H1 (cell line): Measurements from ENCODE around the gene COX19. TPM values are rescaled to one million over a fixed set of nuclear protein-coding genes. Genes with fewer than 3 reads are reported as not detected.

ENCODE experiments used
- CTCF ChIA-PET: fragments of 300-600 bp; sonication (Branson Sonifier 250); formaldehyde crosslinking; loops from one replicate; lab custom pipeline; 2021; ENCODE audit not compliant: partially characterized antibody; lab: Charles Lee
- POLR2A ChIA-PET: fragments of 300-600 bp; sonication (Branson Sonifier 250); formaldehyde crosslinking; loops from one replicate; lab custom pipeline; 2021; ENCODE audit warnings: inconsistent platforms; ENCODE audit not compliant: partially characterized antibody; lab: Charles Lee
- DNase-seq, 2 experiments: peaks; one replicate each; pipeline versions ENCODE4 v3.0.0 to v3.0.0-alpha.2; 2010 to 2022; ENCODE audit warnings: low spot score in 2 of 2, low read depth in 1 of 2, mixed read lengths in 1 of 2
- FAIRE-seq: peaks from 2 replicates; lab custom pipeline; 2011; peaks lifted over from hg19 to GRCh38; lab: Jason Lieb, UNC
- H2AFZ ChIP-seq: 2 replicates; pipeline ENCODE4 v1.8.1; 2012; ENCODE audit warnings: low read length, inconsistent platforms
- H2AK5ac ChIP-seq: 2 replicates; pipeline ENCODE4 v1.6.1; 2013; ENCODE audit warnings: low read depth, low read length
- H2BK120ac ChIP-seq: replicated peaks from 2 replicates; pipeline ENCODE3; 2013; ENCODE audit warnings: low read depth, low read length, inconsistent platforms
- H2BK12ac ChIP-seq: 2 replicates; pipeline ENCODE4 v1.6.1; 2013; ENCODE audit warnings: low read depth, low read length
- H2BK15ac ChIP-seq: 2 replicates; pipeline ENCODE4 v1.6.1; 2013; ENCODE audit warnings: low read length
- H2BK20ac ChIP-seq: 2 replicates; pipeline ENCODE4 v1.6.1; 2013; ENCODE audit warnings: low read length
- H2BK5ac ChIP-seq: 2 replicates; pipeline ENCODE4 v1.6.1; 2013; ENCODE audit warnings: low read depth, low read length
- H3K14ac ChIP-seq: 2 replicates; pipeline ENCODE4 v1.6.1; 2013; ENCODE audit warnings: inconsistent platforms; ENCODE audit not compliant: insufficient read length
- H3K18ac ChIP-seq: 2 replicates; pipeline ENCODE4 v1.6.1; 2013; ENCODE audit warnings: low read length; ENCODE audit errors: extremely low read depth
- H3K23ac ChIP-seq: 2 replicates; pipeline ENCODE4 v1.6.1; 2013; ENCODE audit warnings: inconsistent platforms; ENCODE audit not compliant: insufficient read length
- H3K23me2 ChIP-seq: 2 replicates; pipeline ENCODE4 v1.6.1; 2013; ENCODE audit warnings: low read depth, low read length
- H3K27ac ChIP-seq: 2 replicates; pipeline ENCODE4 v1.6.1; 2011; ENCODE audit warnings: low read depth, low read length, inconsistent platforms
- H3K27me3 ChIP-seq, 4 experiments: replicated peaks in 1 of 4; 1 replicate in 1 of 4; 2 replicates in 3 of 4; pipeline versions ENCODE4 v1.6.1 to v1.8.1; 2011 to 2013; ENCODE audit warnings: low read length in 3 of 4, mild to moderate bottlenecking in 3 of 4, inconsistent platforms in 2 of 4, mixed read lengths in 2 of 4, moderate library complexity in 1 of 4; ENCODE audit not compliant: control insufficient read depth in 3 of 4, insufficient read depth in 3 of 4; ENCODE audit errors: extremely low read depth in 1 of 4
- H3K36me3 ChIP-seq, 4 experiments: 2 replicates each; pipeline versions ENCODE4 v1.6.1 to v1.8.1; 2011 to 2013; ENCODE audit warnings: mild to moderate bottlenecking in 4 of 4, low read length in 3 of 4, moderate library complexity in 2 of 4, control low read depth in 1 of 4, inconsistent platforms in 1 of 4; ENCODE audit not compliant: insufficient read depth in 4 of 4, control insufficient read depth in 2 of 4
- H3K4ac ChIP-seq: replicated peaks from 2 replicates; pipeline ENCODE3; 2013; ENCODE audit warnings: low read length, low read depth, mixed read lengths, inconsistent platforms; ENCODE audit not compliant: insufficient read length
- H3K4me1 ChIP-seq, 4 experiments: replicated peaks in 1 of 4; 1 replicate in 1 of 4; 2 replicates in 3 of 4; pipeline versions ENCODE4 v1.6.1 to v1.8.1; 2011 to 2013; ENCODE audit warnings: low read length in 3 of 4, inconsistent platforms in 2 of 4, mixed read lengths in 1 of 4; ENCODE audit not compliant: insufficient read depth in 4 of 4, control insufficient read depth in 3 of 4
- H3K4me2 ChIP-seq, 2 experiments: 2 replicates each; pipeline versions ENCODE4 v1.6.1 to v1.8.1; 2011 to 2013; ENCODE audit warnings: low read depth in 2 of 2, low read length in 2 of 2, control low read depth in 1 of 2, inconsistent platforms in 1 of 2, mild to moderate bottlenecking in 1 of 2; ENCODE audit not compliant: insufficient read depth in 1 of 2
- H3K4me3 ChIP-seq, 4 experiments: fragments of 200-600, 300-600 bp in 1 of 4; sonication (generic), shearing (Covaris generic), sonication (Bioruptor Twin) in 1 of 4; 2 replicates each; pipeline versions ENCODE4 v1.5.1 to v1.8.1; 2011 to 2016; ENCODE audit warnings: low read length in 4 of 4, low read depth in 3 of 4, control low read depth in 2 of 4, inconsistent platforms in 2 of 4, mild to moderate bottlenecking in 2 of 4, mixed read lengths in 1 of 4, moderate library complexity in 1 of 4; ENCODE audit not compliant: insufficient read depth in 2 of 4; ENCODE audit errors: extremely low read depth in 1 of 4
- H3K56ac ChIP-seq: replicated peaks from 2 replicates; pipeline ENCODE3; 2013; ENCODE audit warnings: low read depth, mild to moderate bottlenecking, mixed read lengths, low read length, inconsistent platforms; ENCODE audit not compliant: insufficient read length
- H3K79me1 ChIP-seq: 2 replicates; pipeline ENCODE4 v1.6.1; 2013; ENCODE audit warnings: low read depth, low read length, control low read depth
- H3K79me2 ChIP-seq, 2 experiments: 2 replicates each; pipeline versions ENCODE4 v1.6.1 to v1.8.1; 2012 to 2013; ENCODE audit warnings: low read length in 2 of 2, mild to moderate bottlenecking in 2 of 2, inconsistent platforms in 1 of 2; ENCODE audit not compliant: insufficient read depth in 2 of 2, control insufficient read depth in 1 of 2
- H3K9ac ChIP-seq, 4 experiments: replicated peaks in 1 of 4; 1 replicate in 1 of 4; 2 replicates in 3 of 4; pipeline versions ENCODE4 v1.6.1 to v1.8.1; 2011 to 2013; ENCODE audit warnings: low read depth in 3 of 4, low read length in 3 of 4, control low read depth in 2 of 4, mild to moderate bottlenecking in 2 of 4, moderate library complexity in 2 of 4, inconsistent platforms in 1 of 4; ENCODE audit errors: extremely low read depth in 1 of 4
- H3K9me3 ChIP-seq, 2 experiments: 2 replicates each; pipeline versions ENCODE4 v1.6.1 to v1.8.1; 2012 to 2013; ENCODE audit warnings: mild to moderate bottlenecking in 2 of 2, moderate library complexity in 2 of 2, control low read depth in 1 of 2, inconsistent platforms in 1 of 2, low read depth in 1 of 2, low read length in 1 of 2, mixed read lengths in 1 of 2; ENCODE audit not compliant: insufficient read depth in 2 of 2
- H4K20me1 ChIP-seq, 2 experiments: replicated peaks in 1 of 2; 2 replicates each; pipeline versions ENCODE3 to v1.8.1; 2011 to 2013; ENCODE audit warnings: inconsistent platforms in 2 of 2, low read length in 2 of 2, mild to moderate bottlenecking in 1 of 2; ENCODE audit not compliant: insufficient read depth in 2 of 2, control insufficient read depth in 1 of 2
- H4K5ac ChIP-seq: 2 replicates; pipeline ENCODE4 v1.6.1; 2013; ENCODE audit warnings: low read length, low read depth, mixed read lengths, inconsistent platforms; ENCODE audit not compliant: insufficient read length
- H4K8ac ChIP-seq: 2 replicates; pipeline ENCODE4 v1.8.0; 2013; ENCODE audit warnings: mild to moderate bottlenecking, moderate library complexity, low read length, inconsistent platforms; ENCODE audit not compliant: insufficient read depth; ENCODE audit errors: extremely low read depth
- H4K91ac ChIP-seq: replicated peaks from 2 replicates; pipeline ENCODE3; 2013; ENCODE audit warnings: low read length, mixed read lengths, inconsistent platforms; ENCODE audit not compliant: insufficient read length
- ASH2L ChIP-seq: fragments of 200-600, 300-600 bp; sonication (generic); IDR thresholded peaks from one replicate; pipeline ENCODE4 v1.7.1; 2017; ENCODE audit warnings: low read length
- CTBP2 ChIP-seq: IDR thresholded peaks from 2 replicates; pipeline ENCODE4 v1.7.0; 2011; ENCODE audit warnings: borderline replicate concordance, mild to moderate bottlenecking, moderate library complexity, mixed read lengths, low read length; ENCODE audit not compliant: insufficient read depth, insufficient read length
- EGR1 ChIP-seq: IDR thresholded peaks from 2 replicates; pipeline ENCODE4 v1.6.1; 2011; ENCODE audit warnings: low read depth, low read length, borderline replicate concordance
- EZH2 ChIP-seq: fragments of 200-600 bp; sonication (generic); IDR thresholded peaks from 2 replicates; pipeline ENCODE4 v1.7.1; 2012; ENCODE audit warnings: low read depth, mild to moderate bottlenecking, moderate library complexity, low read length, inconsistent platforms; ENCODE audit not compliant: severe bottlenecking
- HDAC2 ChIP-seq, 2 experiments: fragments of 300-600 bp in 1 of 2; sonication (generic) in 1 of 2; IDR thresholded peaks; 2 replicates each; pipeline ENCODE4 v1.6.1; 2011 to 2012; ENCODE audit warnings: low read depth in 2 of 2, low read length in 2 of 2, mild to moderate bottlenecking in 2 of 2, moderate library complexity in 2 of 2, borderline replicate concordance in 1 of 2, inconsistent platforms in 1 of 2
- JUN ChIP-seq: IDR thresholded peaks from 2 replicates; pipeline ENCODE4 v1.6.1; 2011; ENCODE audit warnings: low read depth, mild to moderate bottlenecking, improper control_type of control experiment, low read length
- KDM4A ChIP-seq: IDR thresholded peaks from one replicate; pipeline ENCODE4 v1.7.1; 2012; ENCODE audit warnings: low read depth, mild to moderate bottlenecking, moderate library complexity, low read length, inconsistent platforms; ENCODE audit not compliant: severe bottlenecking
- NANOG ChIP-seq: IDR thresholded peaks from 2 replicates; pipeline ENCODE4 v1.6.1; 2011; ENCODE audit warnings: low read length, low read depth, mild to moderate bottlenecking, inconsistent platforms; ENCODE audit not compliant: insufficient read depth, poor library complexity, severe bottlenecking
- SIX5 ChIP-seq: IDR thresholded peaks from 2 replicates; pipeline ENCODE4 v1.6.1; 2011; ENCODE audit warnings: mild to moderate bottlenecking, low read depth, low read length
- WGBS, 2 experiments: shearing (Covaris generic) in 1 of 2; methylation state at CpG; one replicate each; pipeline versions ENCODE4 v1.1.6 to v1.1.7; 2013 to 2015; ENCODE audit warnings: low lambda C conversion rate in 2 of 2, mixed read lengths in 2 of 2, inconsistent platforms in 1 of 2, low coverage in 1 of 2, missing lambda C conversion rate in 1 of 2; ENCODE audit not compliant: insufficient replicate concordance in 2 of 2, insufficient coverage in 1 of 2, insufficient read length in 1 of 2; ENCODE audit errors: extremely low coverage in 1 of 2, missing lambda C conversion rate in 1 of 2; 5-methylcytosine and 5-hydroxymethylcytosine counted together
- polyA plus RNA-seq, 7 experiments: library from polyadenylated mRNA; depleted of rRNA in 3 of 7; stranded (reverse) in 5 of 7; unstranded in 2 of 7; fragments of >200 nt in 5 of 7; fragments of 200-250 nt in 2 of 7; gene quantifications; 1 replicate in 5 of 7; 2 replicates in 1 of 7; 4 replicates in 1 of 7; pipeline versions ENCODE4 v1.2.1 to v1.2.3, GENCODE V29; 2011 to 2013; ENCODE audit warnings: missing spikeins in 2 of 7, mixed read lengths in 2 of 7
- total RNA-seq: library from RNA; stranded (reverse); fragmentation: NEBNext Ultra II Directional; extraction: Animal tissue kit (Norgen Biotek cat#: 25700); gene quantifications from 2 replicates; pipeline ENCODE4 v1.2.1, GENCODE V29; 2021

The COX19 gene
- total and polyA plus RNA-seq, 2 of the 8 experiments (the other 6 are each of a cell fraction or from before 2014, with no cell fraction given): 3.9 to 7.9 TPM

DNA sequence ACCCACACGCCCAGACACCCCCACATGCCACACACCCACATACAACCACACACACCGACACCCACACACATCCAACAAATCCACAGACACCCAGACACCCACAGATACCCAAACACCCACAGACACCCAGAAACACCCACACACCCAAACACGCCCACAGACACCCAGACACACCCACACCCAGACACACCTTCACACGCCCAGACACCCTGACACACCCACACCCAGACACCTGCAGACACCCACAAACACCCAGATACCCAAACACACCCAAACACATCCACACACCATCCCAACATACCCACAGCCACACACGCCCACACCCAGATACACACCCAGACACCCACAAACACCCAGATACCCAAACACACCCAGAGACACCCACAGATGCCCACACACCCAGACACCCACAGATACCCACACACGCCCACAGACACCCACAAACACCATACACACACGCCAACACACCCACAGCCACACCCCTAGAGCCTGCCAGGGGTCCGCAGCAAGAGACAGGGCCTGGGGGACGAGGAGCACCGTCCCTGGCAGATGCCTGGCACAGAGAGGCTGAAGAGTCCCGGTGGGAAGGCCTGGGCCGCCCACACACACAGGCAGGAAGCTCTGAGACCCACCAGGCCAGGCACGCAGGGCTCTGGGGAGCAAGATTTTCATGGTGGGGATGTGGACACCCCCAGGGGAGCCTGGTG lies 36.1 kb upstream of the COX19 start:
- DNase-seq (no peak), FAIRE-seq (no peak)
- Histone ChIP-seq H2BK20ac (no peak overlapping the region), H3K4me3 (no peak overlapping the region)
- no peak for TF ChIP-seq ASH2L
- TF ChIP-seq JUN: no peak
- no peak for TF ChIP-seq CTBP2
- no peak for TF ChIP-seq KDM4A
- TF ChIP-seq SIX5: no peak
- TF ChIP-seq EZH2: no peak
- no peak for TF ChIP-seq NANOG
- TF ChIP-seq HDAC2 (IDR thresholded peaks at IDR 0.05; ENCODE audit: borderline replicate concordance in 1 of 2, low read depth in 2 of 2, low read length in 2 of 2): no peak
- TF ChIP-seq EGR1: no peak
- TF ChIP-seq, all 59 proteins: peak for 0
- Histone ChIP-seq H3K9me3 (peaks cover 0 to 2% of the 10 kb centered on the region in 2 experiments; a peak in 1 of 4 replicates), H3K79me1 (peaks cover 7% of the 10 kb centered on the region), H2AK5ac (no peak overlapping the region), H3K4ac (no peak overlapping the region), H4K20me1 (peaks cover 3 to 11% of the 10 kb centered on the region in 2 experiments), H2BK12ac (no peak overlapping the region), H3K14ac (no peak overlapping the region), H3K27ac (no peak overlapping the region), H3K23me2 (peaks cover 8% of the 10 kb centered on the region; the same call in 1 of the 2 replicates), H3K18ac (no peak overlapping the region), H3K79me2 (peaks cover 0 to 3% of the 10 kb centered on the region in 2 experiments; a peak in 1 of 4 replicates), H2BK120ac (no peak overlapping the region), H3K27me3 (no peaks in the 10 kb centered on the region), H4K91ac (no peak overlapping the region), H4K8ac (peak overlapping the region; percentile 57; the same call in 1 of the 2 replicates), H2AFZ (no peak overlapping the region), H3K56ac (peak overlapping the region; percentile 59), H3K4me2 (no peak overlapping the region), H3K9ac (no peak overlapping the region), H2BK5ac (no peak overlapping the region), H3K23ac (no peak overlapping the region), H3K36me3 (peaks cover 0 to 8% (median 0%) of the 10 kb centered on the region in 4 experiments; a peak in 3 of 8 replicates), H2BK15ac (no peak overlapping the region), H3K4me1 (no peaks in the 10 kb centered on the region), H4K5ac (no peak overlapping the region)
- POLR2A ChIA-PET: no interaction called here
- CTCF ChIA-PET: interaction anchor here (1.0 to 2.0 kb wide), 3 partner anchors 16 to 159 kb away, joined by 3 to 4 read pairs (median 3); no protein-coding TSS in a partner anchor
- 85% methylated on average over 12 of the region's 13 CpGs; no CpG with 5 or more reads in 1 of the 2 experiments for WGBS, 2 experiments
